Neural progenitor cell (in vitro differentiated cells): ENCODE data around the gene GPR89B.
"Not testable (repeated sequence)": the region's sequence is repeated elsewhere in the genome, so short reads cannot be mapped to it uniquely, and the experiment has no call there.

Source experiments
- EZH2 ChIP-seq: fragments of 200-600 bp; sonication (generic); IDR thresholded peaks from 2 replicates; pipeline ENCODE4 v1.6.1; 2017; ENCODE audit warnings: antibody characterized with exemption, mild to moderate bottlenecking, moderate library complexity
- EZH2phosphoT487 ChIP-seq: fragments of 200-600 bp; sonication (generic); IDR thresholded peaks from 2 replicates; pipeline ENCODE4 v1.6.1; 2017; ENCODE audit warnings: antibody characterized with exemption
- TF ChIP-seq, protein P1 (sequence below): fragments of 200-600 bp; sonication (generic); IDR thresholded peaks from 2 replicates; pipeline ENCODE4 v1.5.1; 2017; ENCODE audit warnings: antibody characterized with exemption, mild to moderate bottlenecking

DNA sequence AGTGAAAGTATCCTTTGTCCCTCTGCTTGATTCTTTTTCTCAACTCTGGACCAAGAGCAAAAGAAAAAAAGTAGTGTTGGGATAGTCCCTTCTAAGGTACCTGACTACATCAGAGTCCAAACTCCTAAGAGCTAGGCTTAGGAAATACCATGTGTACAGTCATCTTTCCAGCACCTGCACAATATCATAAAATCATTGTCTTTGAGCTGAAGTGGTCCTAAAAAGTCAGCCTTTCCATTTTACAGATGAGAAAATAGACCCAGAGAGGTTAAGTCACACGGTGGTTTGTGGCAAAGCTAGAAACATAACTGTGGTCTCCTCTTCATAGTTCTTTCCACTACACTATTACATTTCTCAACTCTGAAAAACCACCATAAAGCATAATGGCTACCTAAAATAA, 38.4 kb downstream of the GPR89B start:
- TF ChIP-seq, protein P1, sequence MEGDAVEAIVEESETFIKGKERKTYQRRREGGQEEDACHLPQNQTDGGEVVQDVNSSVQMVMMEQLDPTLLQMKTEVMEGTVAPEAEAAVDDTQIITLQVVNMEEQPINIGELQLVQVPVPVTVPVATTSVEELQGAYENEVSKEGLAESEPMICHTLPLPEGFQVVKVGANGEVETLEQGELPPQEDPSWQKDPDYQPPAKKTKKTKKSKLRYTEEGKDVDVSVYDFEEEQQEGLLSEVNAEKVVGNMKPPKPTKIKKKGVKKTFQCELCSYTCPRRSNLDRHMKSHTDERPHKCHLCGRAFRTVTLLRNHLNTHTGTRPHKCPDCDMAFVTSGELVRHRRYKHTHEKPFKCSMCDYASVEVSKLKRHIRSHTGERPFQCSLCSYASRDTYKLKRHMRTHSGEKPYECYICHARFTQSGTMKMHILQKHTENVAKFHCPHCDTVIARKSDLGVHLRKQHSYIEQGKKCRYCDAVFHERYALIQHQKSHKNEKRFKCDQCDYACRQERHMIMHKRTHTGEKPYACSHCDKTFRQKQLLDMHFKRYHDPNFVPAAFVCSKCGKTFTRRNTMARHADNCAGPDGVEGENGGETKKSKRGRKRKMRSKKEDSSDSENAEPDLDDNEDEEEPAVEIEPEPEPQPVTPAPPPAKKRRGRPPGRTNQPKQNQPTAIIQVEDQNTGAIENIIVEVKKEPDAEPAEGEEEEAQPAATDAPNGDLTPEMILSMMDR = not testable (repeated sequence)
- TF ChIP-seq EZH2, EZH2phosphoT487: not testable (repeated sequence)
